HG03025 (cell line): ENCODE measurements around the gene TRIM46.

Experiments used
- ATAC-seq: cut with Tn5 transposase; IDR thresholded peaks from one replicate; pipeline ENCODE4 v1.9.1; 2021; ENCODE audit warnings: mild to moderate bottlenecking, moderate library complexity; ENCODE audit not compliant: unreplicated experiment, low FRiP score

TRIM46 gene, protein sequence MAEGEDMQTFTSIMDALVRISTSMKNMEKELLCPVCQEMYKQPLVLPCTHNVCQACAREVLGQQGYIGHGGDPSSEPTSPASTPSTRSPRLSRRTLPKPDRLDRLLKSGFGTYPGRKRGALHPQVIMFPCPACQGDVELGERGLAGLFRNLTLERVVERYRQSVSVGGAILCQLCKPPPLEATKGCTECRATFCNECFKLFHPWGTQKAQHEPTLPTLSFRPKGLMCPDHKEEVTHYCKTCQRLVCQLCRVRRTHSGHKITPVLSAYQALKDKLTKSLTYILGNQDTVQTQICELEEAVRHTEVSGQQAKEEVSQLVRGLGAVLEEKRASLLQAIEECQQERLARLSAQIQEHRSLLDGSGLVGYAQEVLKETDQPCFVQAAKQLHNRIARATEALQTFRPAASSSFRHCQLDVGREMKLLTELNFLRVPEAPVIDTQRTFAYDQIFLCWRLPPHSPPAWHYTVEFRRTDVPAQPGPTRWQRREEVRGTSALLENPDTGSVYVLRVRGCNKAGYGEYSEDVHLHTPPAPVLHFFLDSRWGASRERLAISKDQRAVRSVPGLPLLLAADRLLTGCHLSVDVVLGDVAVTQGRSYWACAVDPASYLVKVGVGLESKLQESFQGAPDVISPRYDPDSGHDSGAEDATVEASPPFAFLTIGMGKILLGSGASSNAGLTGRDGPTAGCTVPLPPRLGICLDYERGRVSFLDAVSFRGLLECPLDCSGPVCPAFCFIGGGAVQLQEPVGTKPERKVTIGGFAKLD

GRCh38 chr1:155173478-155174323, at the start of gene TRIM46:
Gene TRIM46 (plus strand): TSS chr1:155173849. CDS start chr1:155173967, 118 bp downstream.
- ATAC-seq: no peak

DNA sequence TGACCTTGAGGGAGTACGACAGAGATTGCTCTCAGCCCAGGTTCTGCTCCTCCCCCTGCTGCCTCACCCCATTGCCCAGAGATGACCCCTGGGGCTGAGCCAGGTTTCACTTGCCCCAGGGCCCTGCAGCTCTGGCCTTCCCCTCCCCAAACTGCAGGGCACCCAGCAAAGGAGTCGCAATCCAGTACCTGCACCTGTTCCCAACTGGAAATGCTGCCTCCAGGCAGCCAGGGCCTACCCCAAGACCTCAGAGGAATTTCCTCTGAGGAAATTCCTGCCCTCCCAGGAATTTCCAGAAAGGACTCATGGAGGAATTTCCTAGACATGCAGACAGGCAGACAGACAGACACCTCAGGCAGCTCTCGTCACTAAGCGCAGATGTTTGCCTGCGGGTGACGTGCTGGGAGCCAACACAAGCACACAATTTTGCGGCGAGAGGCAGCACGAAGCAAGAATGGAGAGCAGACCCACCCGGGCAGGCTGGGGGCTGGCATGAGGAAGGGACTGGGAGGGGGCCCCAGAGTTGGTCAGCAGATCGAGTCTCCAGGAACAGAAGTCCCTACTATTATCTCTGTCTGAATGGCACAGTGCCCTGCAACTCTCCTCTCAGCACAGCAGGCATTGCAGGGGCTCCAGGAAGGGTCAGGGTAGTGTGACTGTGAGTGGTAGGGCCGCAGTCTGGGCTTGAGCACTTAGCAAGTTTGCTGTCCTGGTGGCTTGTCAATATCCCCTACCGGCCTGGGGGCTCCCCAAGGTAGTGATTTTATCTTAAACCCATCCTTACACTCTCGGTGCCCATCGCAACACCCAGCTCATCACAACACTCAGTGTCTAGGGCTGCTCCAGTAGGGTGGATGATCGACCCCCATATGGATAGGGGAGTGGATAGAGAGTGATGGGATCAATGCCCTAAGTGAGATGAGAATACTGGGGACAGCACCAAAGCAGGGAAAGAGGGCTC, 48.9 kb upstream of the TRIM46 start:
- no peak for ATAC-seq

- ATAC-seq: no peak
Observed at GRCh38 chr1:155125511-155125945, 48.1 kb upstream of the TRIM46 start.

DNA sequence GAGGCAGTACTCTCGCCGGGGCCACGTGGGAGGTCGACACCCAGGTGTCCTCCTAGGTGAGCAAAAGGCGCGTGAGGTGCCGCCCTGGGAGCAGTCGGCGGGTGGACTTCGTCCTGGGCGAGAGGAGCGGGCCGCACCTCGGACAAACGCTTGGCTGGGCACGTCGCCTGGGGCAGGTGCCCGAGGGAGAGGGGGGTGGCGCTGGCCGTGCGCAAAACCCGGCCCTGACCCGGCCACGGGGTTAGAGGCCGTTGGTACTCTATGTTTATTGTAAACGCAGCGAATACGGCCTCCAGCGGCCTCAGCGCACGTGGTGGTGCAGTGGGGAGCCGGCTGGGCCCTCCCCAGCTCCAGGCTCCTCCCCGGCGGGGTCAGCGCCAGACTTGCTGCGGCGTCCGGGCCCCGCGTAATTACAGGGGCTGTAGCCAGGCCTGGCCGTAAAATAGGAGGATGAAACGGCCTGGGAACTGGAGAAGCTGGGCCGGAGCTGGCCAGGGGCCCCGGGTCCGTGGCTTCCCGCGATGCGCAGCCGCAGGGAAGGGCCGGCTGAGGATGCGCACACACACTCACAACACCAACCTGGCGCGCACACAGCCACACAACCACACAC, 47.6 kb upstream of the TRIM46 start:
- no peak for ATAC-seq

DNA sequence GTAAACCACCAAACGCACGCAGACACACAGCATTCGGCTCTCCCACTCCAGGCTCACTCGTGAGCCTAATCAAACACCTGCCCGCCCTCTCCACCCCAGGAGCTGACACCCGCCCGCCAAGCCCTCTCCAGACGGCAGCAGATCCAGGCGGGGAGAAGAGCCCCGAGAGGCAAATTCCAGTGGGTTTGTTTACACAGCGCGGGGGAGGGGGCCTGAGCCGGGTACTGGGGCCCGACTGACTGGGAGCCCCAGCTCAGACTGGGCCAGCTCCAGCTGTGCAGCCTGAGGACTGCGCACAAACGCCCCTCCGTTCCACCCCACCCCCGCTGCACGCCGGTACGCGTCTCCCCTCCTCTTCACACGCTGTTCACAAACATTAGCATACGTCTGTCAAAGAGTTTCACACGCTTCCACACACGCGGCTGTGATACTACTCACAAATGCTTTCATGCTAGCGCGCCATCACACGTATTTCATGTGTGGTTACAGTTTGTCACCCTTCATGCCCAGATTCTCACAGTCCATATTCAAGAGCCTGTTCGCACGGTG, 47.0 kb upstream of the TRIM46 start:
- ATAC-seq: no peak

DNA sequence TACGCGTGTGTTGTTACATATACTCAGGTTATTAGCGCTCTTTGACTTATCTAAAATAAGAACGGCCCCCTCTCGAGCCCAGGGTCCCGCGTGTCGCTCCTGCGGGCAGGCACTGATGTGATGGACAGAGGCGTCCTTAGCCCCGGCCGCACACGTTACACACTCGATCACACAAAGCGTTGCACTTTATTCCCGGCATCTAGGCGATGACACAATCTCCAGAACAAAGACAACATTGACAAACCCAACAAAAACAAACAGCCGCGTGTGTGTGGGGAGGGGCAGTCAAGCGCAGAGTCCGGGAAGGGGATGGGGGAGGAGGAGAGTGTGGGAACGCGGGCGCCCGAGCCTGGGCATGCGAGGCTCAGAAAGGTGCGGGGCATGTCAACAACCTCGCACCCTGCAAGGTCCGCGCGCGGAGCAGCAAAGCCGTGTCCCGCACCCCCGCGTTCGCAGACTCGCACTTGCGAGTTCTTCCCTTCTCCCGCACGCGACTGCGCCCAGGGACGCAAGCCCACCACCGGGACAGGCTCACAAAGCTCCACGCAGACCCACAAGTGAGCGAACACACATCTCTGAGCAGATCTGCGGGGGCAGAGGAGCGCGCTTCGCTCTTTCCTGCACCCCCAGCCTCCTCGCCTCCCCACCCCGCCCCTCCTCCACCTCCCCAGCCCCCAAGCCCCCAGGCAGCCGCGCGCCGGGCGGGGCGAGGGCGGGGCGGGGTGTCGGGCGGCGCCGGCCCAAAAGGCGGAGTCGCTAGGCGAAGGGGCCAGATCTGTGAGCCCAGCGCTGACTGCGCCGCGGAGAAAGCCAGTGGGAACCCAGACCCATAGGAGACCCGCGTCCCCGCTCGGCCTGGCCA, 46.3 kb upstream of the TRIM46 start, which contains the start of gene EFNA1:
EFNA1 (plus strand) TSS at position 772 of the 862 bp plus-strand sequence. CDS start 102 bp downstream, outside the sequence.
- no peak for ATAC-seq

DNA sequence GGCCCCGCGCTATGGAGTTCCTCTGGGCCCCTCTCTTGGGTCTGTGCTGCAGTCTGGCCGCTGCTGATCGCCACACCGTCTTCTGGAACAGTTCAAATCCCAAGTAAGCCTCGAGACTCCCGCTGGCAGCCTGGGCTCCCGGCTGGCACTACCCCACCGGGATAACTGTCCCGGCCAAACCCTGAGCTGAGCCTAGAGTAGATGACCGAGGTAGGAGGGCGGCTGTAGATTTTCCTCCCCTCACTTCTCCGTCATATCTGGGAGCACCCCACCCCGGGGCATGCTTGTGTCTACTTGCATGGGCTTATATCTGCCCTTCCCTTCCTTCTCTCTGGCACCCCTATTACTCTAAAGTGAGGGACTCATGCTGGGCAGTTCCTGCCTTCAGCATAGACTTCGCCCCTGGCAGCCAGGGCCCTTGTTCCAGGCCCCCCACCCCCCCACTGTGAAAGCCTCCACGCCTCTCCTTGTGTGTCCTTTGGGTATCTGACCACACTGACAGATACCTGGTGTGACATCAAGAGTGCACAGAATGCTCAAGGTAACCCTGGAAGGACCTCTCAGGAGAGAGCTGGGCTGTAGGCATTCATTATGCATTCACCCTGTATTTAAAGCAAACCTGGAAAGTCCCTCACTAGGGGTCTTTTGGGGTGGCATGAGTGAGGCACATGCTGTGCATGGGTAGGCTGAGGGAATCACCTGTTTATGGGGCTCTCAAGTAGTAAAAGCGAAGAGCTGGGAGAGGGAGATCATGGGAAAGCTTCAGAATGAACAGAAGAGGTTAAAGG, 45.5 kb upstream of the TRIM46 start:
- ATAC-seq: no peak

DNA sequence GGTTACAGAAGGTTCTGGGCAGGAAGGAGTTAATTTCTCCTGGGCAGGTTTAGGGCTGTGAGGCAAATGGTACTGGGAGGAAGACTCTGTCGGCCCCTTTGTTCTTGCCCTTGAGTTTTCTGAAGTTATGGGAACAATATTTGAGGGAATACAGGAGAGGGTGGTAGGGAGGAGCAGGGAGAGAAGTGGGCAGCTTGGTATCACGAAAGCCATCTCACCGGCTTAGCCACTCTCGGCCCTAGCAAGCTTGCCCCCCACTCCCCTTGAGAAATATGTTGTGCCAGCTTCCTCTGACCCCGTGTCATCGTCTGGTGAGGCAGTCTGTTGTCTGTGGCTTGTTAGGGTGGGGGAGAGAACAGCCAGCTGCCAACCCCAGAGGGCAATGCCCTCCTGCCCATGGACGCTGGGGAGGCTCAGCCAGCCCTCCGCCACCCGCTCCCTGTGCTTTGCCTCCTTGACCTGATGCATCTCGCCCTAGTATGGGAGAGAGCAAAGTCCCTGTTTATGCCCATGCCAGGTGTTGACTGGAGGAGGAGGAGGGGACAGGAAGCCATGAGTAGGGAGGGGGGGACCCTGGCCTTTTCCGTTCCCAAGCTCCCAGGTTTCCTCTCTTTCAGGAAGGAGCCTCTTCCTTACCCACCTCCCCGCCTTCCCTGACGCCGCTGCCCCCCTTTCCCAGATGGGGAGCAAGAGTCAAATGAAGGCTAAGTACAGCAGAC, 44.7 kb upstream of the TRIM46 start:
- ATAC-seq: no peak

DNA sequence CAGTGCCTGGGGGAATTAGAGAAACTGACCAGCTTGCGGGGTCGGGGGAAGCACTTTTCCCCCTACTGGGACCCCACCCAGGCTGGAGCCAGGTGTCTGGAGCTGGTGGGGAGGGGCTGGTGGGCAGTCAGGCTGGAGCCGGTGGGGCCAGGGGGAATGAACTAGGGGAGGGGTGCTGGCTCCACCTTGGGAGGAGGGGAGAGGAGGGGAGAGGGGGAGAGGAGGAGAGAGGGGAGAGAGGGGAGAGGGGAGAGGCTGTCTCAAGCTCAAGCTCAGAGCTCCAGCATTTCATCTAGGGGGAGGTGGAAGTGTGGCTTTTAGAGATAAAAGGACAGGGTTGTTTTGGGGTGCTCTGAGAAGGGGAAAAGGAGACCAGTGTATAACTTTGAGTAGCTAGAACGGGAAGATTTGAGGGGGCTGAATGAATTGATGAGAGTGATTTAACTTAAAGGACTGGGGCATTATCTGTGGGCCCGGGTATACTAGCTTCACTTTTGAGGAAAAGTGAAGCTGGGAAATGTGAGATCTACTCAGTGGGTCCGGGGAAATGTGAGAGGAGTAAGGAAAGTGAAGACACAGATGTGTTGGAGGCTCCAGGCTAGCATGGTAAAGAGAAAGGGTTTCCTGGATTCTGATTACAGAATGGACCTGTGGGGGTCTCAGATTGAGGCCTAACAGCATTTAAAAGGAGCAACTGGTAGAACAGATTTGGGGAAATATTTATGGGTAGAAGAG, 43.2 kb upstream of the TRIM46 start:
- ATAC-seq: no peak

DNA sequence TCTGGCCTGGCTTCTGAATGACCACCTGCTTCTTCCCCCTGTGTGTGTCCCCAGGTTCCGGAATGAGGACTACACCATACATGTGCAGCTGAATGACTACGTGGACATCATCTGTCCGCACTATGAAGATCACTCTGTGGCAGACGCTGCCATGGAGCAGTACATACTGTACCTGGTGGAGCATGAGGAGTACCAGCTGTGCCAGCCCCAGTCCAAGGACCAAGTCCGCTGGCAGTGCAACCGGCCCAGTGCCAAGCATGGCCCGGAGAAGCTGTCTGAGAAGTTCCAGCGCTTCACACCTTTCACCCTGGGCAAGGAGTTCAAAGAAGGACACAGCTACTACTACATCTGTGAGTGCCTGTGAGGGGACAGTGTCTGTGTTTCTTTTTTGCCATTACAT, 42.4 kb upstream of the TRIM46 start:
- no peak for ATAC-seq

GRCh38 chr1:155131856-155132255, 41.8 kb upstream of the TRIM46 start:
- ATAC-seq: no peak

- ATAC-seq: no peak
Observed at GRCh38 chr1:155133799-155134281, 39.8 kb upstream of the TRIM46 start.

- no peak for ATAC-seq
Observed at GRCh38 chr1:155134322-155134721, 39.3 kb upstream of the TRIM46 start.

- no peak for ATAC-seq
Observed at GRCh38 chr1:155134880-155135414, 38.7 kb upstream of the TRIM46 start.

DNA sequence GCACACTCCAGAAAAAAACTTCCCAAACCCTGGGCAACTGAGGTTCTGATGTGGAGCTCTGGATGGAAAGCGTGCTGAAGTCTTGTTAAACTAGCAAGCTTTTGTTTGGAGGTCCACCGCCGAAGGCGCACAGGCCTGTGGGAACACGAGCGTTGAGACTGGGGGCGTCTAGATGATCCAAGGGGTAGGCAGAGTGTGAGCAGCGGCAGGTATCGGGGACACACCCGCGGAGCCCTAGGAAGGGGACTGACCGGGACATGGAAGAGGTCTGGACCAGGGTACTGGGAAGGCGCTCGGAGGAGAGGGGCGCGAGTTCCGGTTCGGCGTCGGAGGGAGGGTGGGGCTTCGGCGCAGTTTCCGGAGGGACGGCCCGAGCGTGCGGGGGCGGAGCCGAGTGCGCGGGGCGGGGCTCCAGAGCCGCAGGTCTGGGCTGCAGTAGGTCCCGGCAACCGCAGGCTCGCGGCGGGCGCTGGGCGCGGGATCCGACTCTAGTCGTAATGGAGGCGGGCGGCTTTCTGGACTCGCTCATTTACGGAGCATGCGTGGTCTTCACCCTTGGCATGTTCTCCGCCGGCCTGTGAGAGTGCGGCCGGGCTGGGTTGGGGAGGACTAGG, 38.1 kb upstream of the TRIM46 start, which contains the start of gene SLC50A1:
SLC50A1 (plus strand) TSS at position 438 of the 614 bp plus-strand sequence; CDS start at position 498, 60 bp downstream.
- ATAC-seq: peak; percentile 59
